ENCODE results near the gene CTRL. TPM values are rescaled to one million over a fixed set of nuclear protein-coding genes. Genes with fewer than 3 reads are reported as not detected.

Gene CTRL
- total RNA-seq, 3 donors from 2014 or later = 0.61 to 2.3 (median 0.80) TPM

GRCh38 chr16:67883872-67884261, 47.8 kb downstream of the CTRL start:
- Histone ChIP-seq H3K4me1 (ENCODE audit: low read depth) (no peaks in the 10 kb centered on the region), H3K9me3 (no peaks in the 10 kb centered on the region), H3K36me3 (ENCODE audit: low read depth) (peaks cover 13% of the 10 kb centered on the region), H3K4me3 (no peak overlapping the region)
- ATAC-seq = peak; percentile 73
- DNase-seq = peak in 2 of 3 donors; percentile 77 to 79
- intact Hi-C loops (cut with DNase I, micrococcal nuclease) = loop anchor here in 1 of 2 donors (10.0 kb wide), 1 partner anchor 51 kb away; the partner anchor contains the start of genes CTRL and PSMB10
- peak; percentile 78 for TF ChIP-seq CTCF (IDR thresholded peaks at IDR 0.05)

GRCh38 chr16:67883146-67883871, 48.4 kb downstream of the CTRL start:
- Histone ChIP-seq H3K4me1 (ENCODE audit: low read depth) (no peaks in the 10 kb centered on the region), H3K36me3 (ENCODE audit: low read depth) (peaks cover 17% of the 10 kb centered on the region), H3K9me3 (no peaks in the 10 kb centered on the region), H3K4me3 (no peak overlapping the region)
- intact Hi-C loops (cut with DNase I, micrococcal nuclease) = loop anchor here in 1 of 2 donors (10.0 kb wide), 1 partner anchor 51 kb away; the partner anchor contains the start of genes CTRL and PSMB10
- DNase-seq = no peak
- TF ChIP-seq CTCF (IDR thresholded peaks at IDR 0.05) = no peak
- peak; percentile 75 for ATAC-seq

- H3K36me3 ChIP-seq (ENCODE audit: low read depth) = peaks cover 22% of the 10 kb centered on the region
- H3K4me3 ChIP-seq = no peak overlapping the region
- no peak for ATAC-seq
These were observed 49.1 kb downstream of the CTRL start for GRCh38 chr16:67882374-67883145.

GRCh38 chr16:67881621-67882161, 50.0 kb downstream of the CTRL start:
- intact Hi-C loops (cut with DNase I, micrococcal nuclease) = loop anchor here in 1 of 2 donors (10.0 kb wide), 1 partner anchor 53 kb away; the partner anchor contains the start of genes CTRL and PSMB10
- DNase-seq = no peak
- Histone ChIP-seq H3K4me3 (no peak overlapping the region), H3K4me1 (ENCODE audit: low read depth) (no peaks in the 10 kb centered on the region), H3K36me3 (ENCODE audit: low read depth) (peaks cover 29% of the 10 kb centered on the region), H3K9me3 (no peaks in the 10 kb centered on the region)
- no peak for TF ChIP-seq CTCF (IDR thresholded peaks at IDR 0.05)
- no peak for ATAC-seq

More at GRCh38 chr16:67882374-67883145, 49.1 kb downstream of the CTRL start:
- no peak for TF ChIP-seq CTCF (IDR thresholded peaks at IDR 0.05)
- Histone ChIP-seq H3K9me3 (no peaks in the 10 kb centered on the region), H3K4me1 (ENCODE audit: low read depth) (no peaks in the 10 kb centered on the region)
- no peak for DNase-seq
- intact Hi-C loops (cut with DNase I, micrococcal nuclease) = loop anchor here in 1 of 2 donors (10.0 kb wide), 1 partner anchor 52 kb away; the partner anchor contains the start of genes CTRL and PSMB10

- H3K9me3 ChIP-seq = no peaks in the 10 kb centered on the region
- DNase-seq = no peak
- H3K36me3 ChIP-seq (ENCODE audit: low read depth) = peaks cover 30% of the 10 kb centered on the region
- no peak for TF ChIP-seq CTCF (IDR thresholded peaks at IDR 0.05)
- intact Hi-C loops (cut with DNase I, micrococcal nuclease) = loop anchor here in 1 of 2 donors (10.0 kb wide), 1 partner anchor 54 kb away; the partner anchor contains the start of genes CTRL and PSMB10
- no peak overlapping the region for H3K4me3 ChIP-seq
- ATAC-seq = no peak
- H3K4me1 ChIP-seq (ENCODE audit: low read depth) = no peaks in the 10 kb centered on the region
These were observed 51.1 kb downstream of the CTRL start for GRCh38 chr16:67880584-67880983.

Measured in mucosa of descending colon (tissue), 3 donors.